ENCODE results near the gene TTC28.

The TTC28 gene

DNA sequence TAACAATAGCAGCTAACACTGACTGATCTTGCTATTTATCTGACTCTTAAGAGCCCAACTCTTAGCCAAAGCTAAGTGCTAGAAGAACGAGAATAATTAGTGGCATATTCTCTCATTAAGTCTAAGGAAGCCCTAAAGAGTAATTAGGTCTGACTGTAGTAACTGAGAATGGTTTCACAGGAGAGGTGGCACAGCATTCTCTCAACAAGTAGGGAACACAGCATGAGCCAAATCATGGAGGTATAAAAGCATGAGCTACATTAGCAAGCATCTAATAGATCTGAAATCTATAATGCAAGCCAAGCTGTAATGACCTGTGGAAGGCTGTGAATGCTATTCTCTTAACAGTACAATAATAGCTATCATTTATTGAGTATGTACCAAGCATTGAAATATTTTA lies 230.6 kb downstream of the TTC28 start:
- in situ Hi-C loops (cut with MboI; ENCODE audit: low sequenced_read_pairs): no loop called here

DNA sequence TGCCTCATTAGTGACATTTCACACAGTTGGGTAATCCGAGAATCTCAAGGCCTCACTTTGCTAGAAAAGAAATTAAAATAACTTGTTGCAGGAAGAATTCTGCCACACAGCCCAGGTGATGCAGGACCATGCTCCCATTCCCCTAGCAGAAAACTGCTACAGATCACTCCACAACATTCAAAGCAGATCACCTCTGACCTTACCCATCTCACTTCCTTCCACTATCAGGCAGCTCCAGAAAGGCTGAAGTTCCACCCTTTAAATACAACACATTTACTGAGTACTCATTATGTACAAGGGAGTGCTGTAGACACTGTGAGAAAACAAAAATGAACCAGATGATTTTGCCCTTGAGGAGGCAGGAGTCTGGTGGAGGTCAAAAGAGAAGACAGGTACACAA lies 231.0 kb downstream of the TTC28 start:
- in situ Hi-C loops (cut with MboI; ENCODE audit: low sequenced_read_pairs): no loop called here

DNA sequence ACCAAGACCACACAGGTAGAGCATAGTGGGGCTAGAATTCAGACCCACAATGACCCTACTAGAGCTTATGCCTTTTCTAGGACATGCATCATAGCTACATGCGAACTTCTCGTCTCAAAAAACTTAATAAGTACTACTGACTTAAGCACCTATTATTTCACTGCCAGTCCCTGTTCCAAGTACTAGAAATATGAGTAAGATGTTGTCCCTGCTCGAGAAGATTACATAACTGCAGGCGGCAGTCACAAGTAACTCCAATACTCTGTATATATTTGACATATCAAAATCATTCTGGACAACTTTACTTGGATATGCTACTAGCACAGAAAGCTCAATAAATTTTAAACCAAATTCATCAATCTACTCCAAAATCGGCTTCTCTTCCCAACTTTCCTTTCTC lies 235.0 kb downstream of the TTC28 start:
- in situ Hi-C loops (cut with MboI; ENCODE audit: low sequenced_read_pairs): no loop called here

DNA sequence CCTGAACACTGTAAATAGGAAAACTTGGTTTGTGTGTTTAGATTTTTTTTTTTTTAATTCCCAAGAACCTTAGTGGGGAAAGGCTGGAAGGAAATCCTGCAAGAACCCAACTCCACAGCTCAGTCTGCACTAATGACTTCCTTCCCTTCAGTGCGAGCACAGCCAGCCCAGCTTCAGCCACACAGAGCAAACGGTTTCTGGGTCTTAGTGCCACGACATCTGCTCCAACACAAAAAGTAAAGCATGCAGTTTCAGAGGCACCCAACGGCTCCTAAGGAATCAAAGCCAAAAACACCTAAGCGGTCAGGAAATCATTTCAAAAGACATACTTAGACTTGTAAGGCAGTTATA lies 236.1 kb downstream of the TTC28 start:
- in situ Hi-C loops (cut with MboI; ENCODE audit: low sequenced_read_pairs): no loop called here

GRCh38 chr22:28442711-28443525 lies 236.7 kb downstream of the TTC28 start:
- in situ Hi-C loops (cut with MboI; ENCODE audit: low sequenced_read_pairs): no loop called here

- in situ Hi-C loops (cut with MboI; ENCODE audit: low sequenced_read_pairs): no loop called here
Observed at GRCh38 chr22:28442264-28442710, 237.4 kb downstream of the TTC28 start.

GRCh38 chr22:28441720-28442263 lies 237.8 kb downstream of the TTC28 start:
- in situ Hi-C loops (cut with MboI; ENCODE audit: low sequenced_read_pairs): no loop called here

DNA sequence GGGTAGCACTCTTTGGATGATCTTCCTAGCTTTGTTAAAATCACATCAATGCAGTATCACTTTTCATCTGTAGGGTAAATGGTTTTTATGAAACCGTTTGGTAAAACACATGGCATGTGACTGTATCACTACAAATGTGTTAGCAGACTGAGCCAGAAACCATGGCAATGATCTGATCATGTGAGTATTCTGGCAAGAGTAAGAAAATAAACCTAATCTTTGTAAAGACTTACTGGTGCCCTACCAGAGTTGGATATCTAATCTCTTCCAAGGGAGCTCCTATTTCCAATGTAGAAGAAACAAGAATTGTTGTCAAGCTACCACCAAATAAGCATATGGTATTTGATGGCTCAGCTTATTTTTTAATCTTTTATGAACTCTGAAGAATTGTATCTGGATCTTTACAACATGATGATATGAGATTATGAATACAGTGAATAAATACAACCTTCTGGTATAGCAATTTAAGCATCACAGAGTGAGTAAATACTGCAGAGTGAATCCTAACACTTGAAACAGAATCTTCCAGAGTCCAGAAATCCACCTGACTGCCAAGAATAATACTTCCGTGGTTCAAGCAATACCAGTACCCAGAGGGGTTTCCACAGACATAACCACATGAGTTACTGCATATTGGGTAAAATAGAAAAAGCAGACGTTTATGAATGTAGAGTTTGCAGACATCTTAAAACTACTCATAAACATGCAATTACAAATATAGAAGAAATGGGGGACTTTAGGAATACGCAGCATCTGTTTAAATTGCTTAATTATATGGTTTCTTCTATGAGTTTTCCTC lies 238.8 kb downstream of the TTC28 start:
- in situ Hi-C loops (cut with MboI; ENCODE audit: low sequenced_read_pairs): no loop called here

DNA sequence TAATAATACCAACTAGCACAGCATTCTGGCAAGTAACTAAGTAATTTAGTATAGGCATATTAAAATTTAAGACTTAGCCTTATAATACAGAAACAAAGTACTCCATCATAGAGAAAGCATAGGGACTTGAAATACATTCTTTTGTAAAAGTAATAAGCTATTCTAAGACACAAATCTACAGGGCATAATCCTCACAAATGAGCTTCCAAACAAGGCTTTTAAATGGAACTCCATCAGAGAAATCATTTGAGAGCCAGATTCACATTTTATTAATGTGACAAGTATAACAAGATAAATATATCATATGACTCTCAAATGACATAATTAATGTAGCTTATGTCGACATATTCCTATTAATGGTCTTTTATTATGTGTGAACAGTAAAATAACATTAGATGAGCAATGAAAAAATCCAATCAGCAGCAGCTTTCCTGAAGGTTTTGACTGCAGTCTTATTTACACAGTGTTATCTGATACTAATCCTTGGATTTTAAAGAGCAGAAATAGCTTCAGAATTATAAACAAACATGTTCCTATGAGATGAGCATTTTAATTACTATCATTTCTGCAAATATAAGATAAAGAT lies 241.4 kb downstream of the TTC28 start:
- in situ Hi-C loops (cut with MboI; ENCODE audit: low sequenced_read_pairs): no loop called here

DNA sequence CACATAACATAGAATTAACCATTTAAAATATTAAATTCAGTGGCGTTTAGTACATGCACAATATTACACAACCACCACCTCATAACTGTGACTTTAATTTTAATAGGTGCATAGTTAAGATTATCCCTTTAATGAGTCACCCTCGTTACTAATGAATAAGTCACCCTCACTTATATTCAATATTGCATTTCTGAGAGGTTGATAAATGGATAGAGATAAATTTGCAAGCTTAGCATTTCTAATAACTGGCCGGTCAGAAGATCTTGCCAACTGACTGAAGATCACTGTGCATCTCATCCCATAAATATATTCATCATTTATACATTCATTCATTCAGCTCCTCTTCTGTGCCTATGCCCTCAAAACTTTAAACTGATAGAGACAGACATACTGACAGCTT lies 243.7 kb downstream of the TTC28 start:
- in situ Hi-C loops (cut with MboI; ENCODE audit: low sequenced_read_pairs): no loop called here

DNA sequence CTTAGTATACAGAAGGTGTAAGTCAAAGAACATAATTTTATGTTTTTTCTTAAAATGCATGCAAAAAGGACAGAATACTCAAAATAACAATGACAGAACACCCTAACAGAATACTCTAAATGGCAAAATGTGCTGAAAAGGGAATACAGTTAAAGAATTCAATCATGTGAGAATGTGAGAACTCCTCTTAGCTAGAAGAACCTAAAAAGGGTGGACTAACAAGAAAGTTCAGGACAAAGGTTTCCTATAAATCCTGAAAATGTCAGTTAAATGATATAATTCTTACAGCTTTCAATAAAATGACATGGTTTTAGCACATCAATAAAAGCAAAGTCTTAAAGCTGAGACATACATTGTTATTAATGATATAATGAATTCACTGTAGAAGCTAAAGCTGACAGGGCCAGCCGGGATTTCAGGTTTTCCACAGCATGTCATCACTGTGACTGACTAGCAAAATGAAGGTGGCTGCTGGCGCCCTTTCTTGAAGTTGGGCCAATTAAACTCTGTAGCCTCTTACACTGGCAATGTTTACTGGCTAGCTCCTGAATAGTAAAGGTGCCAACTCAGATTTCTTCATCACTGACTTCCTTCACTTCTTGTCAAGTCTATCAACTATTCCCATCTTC lies 244.4 kb downstream of the TTC28 start:
- in situ Hi-C loops (cut with MboI; ENCODE audit: low sequenced_read_pairs): no loop called here

DNA sequence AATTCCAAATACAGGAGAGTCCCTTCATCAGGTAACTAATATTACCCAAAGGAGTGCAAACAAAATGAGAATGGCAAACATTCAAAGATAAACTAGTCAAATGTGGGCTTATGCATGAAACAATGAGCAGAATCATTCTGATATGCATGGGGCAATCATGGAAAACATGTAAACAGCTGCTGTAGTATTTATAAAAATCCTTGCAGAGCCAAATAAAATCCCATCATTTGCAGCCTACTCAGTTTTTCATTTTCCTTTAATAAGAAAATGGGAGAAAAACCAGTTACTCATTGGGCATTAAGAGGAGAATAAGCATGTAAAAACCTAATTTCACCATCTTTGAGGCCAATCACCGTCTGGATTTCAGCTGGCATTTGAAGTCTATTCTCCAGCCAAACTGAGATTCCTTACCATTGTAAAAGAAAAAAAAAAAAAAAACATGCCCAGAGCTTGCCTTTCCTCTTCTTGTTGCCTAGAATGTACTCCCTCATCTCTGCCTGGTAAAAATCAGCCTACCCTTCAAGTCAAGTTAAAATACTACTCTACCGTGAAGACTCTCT lies 249.1 kb downstream of the TTC28 start:
- in situ Hi-C loops (cut with MboI; ENCODE audit: low sequenced_read_pairs): no loop called here

DNA sequence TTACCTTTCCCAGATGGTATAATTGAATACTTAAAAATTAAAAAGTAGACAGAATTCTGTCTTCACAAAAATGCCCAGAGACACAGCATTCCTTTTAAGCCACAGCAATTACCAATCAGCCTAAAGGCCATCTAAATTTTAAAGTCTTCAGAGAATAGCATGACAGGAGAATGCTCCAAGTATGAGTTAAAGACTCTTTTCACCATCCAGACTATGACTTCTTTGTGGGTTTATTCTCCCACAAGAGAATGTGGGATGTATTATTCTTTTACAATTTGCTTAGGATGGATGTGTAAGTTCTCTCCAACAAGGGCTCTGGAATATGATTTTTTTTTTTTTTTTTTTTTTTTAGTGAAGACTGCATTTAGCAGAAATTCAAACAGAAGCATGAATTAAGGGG lies 249.9 kb downstream of the TTC28 start:
- in situ Hi-C loops (cut with MboI; ENCODE audit: low sequenced_read_pairs): no loop called here

DNA sequence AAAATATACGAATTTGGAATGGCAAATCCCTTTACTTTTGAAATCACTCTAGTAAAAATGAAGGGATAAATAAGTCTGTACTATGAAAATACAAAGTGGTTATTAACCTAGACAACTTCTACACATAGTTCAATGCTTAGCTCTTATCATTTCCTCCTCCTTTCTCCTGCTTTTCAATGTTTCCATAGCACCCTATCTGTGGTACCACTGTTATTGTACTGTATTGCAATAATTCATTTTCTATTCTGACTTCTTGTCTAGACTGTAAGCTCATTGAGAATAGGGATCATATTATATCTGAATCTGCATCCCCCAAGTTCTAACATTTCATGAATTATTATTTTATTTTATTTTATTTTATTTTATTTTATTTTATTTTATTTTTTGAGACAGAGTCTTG lies 251.4 kb downstream of the TTC28 start:
- in situ Hi-C loops (cut with MboI; ENCODE audit: low sequenced_read_pairs): no loop called here

GRCh38 chr22:28426346-28427132 lies 253.1 kb downstream of the TTC28 start:
- in situ Hi-C loops (cut with MboI; ENCODE audit: low sequenced_read_pairs): no loop called here

DNA sequence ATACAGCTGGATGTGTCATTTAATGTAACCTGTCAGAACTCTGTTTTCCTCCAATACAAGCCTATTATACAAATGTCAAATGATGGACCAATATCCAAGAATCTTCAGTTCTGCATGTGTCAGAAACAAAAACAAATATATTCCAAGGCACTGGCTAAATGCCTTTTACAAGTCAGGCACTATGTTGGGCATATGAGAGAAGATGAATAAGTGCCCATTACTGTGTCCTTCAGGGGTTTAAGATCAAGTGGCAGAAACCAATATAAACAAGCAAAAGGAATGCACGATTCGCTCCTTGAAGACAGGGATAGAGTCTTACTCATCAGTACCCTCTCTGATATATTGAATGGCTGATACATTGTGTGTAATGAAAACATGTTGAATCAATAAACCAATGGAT lies 254.4 kb downstream of the TTC28 start:
- in situ Hi-C loops (cut with MboI; ENCODE audit: low sequenced_read_pairs): no loop called here

DNA sequence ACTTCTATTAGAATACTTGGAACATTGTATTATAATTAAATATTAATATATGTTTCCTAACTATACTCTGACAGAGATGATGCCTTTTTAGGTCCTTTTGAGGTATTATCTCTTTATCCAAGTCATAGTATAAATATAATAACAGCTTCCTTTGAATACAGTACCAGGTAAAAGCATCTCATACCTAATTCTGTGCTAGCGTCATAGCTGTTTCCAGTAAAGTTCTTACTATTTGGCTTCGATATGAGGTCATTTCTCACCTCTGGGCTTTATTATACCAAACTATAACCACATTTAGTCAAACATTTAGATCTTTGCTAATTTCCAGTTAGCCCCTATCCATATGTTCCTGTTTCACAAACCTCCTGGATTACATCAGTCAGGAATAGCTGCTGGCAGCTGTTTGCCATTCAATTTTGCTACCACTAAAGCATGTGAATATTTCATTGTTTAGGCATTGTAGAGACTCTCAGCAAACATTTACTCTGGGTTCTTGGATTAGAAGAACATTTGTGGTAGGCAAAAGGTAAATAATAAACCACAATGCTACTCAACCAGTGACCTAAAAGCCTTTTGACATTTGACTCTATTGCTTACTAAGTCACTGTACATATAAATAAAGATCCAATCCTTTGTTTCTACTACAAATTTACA lies 255.1 kb downstream of the TTC28 start:
- in situ Hi-C loops (cut with MboI; ENCODE audit: low sequenced_read_pairs): no loop called here

DNA sequence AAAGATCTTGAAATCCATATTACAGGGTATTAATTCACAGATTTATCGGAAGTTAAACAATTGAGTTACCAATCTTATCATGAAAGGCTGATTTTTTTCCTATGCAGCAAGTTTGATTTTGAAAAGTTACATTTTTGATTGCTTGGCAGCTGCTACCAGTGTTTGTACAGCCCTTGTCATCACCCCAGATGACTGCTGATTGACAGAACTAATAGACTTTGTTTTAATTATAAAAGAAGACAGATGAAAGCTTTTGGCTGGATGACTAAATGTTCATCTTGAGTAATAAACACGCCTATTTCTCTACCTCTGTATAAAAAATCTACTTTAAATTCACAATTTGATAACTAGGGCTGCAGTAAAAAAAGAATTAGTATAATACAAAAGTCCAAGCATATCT lies 259.7 kb downstream of the TTC28 start:
- in situ Hi-C loops (cut with MboI; ENCODE audit: low sequenced_read_pairs): no loop called here

GRCh38 chr22:28418008-28418407 lies 261.6 kb downstream of the TTC28 start:
- in situ Hi-C loops (cut with MboI; ENCODE audit: low sequenced_read_pairs): no loop called here

- in situ Hi-C loops (cut with MboI; ENCODE audit: low sequenced_read_pairs): no loop called here
Observed at GRCh38 chr22:28417431-28417830, 262.2 kb downstream of the TTC28 start.
